ENCODE data around the gene LIPJ. TPM values are rescaled to one million over a fixed set of nuclear protein-coding genes. Genes with fewer than 3 reads are reported as not detected.

The LIPJ gene
- total and polyA plus RNA-seq, 10 of the 15 experiments (the other 5 are each of a cell fraction or from before 2014, with no cell fraction given) = 0.03 to 0.23 (median 0.08) TPM; not detected in 5

DNA sequence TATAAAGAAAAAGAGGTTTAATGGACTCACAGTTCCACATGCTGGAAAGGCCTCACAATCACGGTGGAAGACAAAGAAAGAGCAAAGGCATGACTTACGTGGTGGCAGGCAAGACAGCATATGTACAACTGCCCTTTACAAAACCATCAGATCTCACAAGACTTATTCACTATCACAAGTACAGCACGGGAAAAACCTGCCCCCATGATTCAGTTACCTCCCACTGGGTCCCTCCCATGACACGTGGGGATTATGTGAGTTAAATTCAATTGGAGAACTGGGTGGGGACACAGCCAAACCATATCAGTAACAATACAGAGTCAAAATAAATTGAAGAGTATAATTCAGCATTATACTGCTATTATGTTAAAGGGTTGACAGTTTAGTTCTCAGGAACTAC lies 41.2 kb upstream of the LIPJ start:
- SMC1A ChIA-PET (ENCODE audit: uncharacterized antibody, unreplicated experiment) = no interaction called here
- Histone ChIP-seq H3K27ac (ENCODE audit: control insufficient read depth, insufficient read depth) (no peak overlapping the region), H3K9me3 (replicated peaks; ENCODE audit: control insufficient read depth, insufficient read depth, low read length) (no peaks in the 10 kb centered on the region), H3K4me3 (no peak overlapping the region), H4K20me1 (ENCODE audit: control insufficient read depth, insufficient read depth) (no peaks in the 10 kb centered on the region), H3K36me3 (ENCODE audit: control insufficient read depth in 2 of 2, insufficient read depth in 2 of 2, low read length in 1 of 2) (no peaks in the 10 kb centered on the region), H3K4me1 (ENCODE audit: control insufficient read depth, insufficient read depth, low read length) (peaks cover 7% of the 10 kb centered on the region), H3K79me2 (ENCODE audit: control insufficient read depth, insufficient read depth, low read length) (no peaks in the 10 kb centered on the region), H3K9ac (ENCODE audit: control insufficient read depth, insufficient read depth, low read length) (no peak overlapping the region), H2AFZ (ENCODE audit: control insufficient read depth, low read depth, low read length) (no peak overlapping the region), H3K4me2 (ENCODE audit: control insufficient read depth, insufficient read depth) (no peak overlapping the region), H3K27me3 (replicated peaks in 1 of 2; ENCODE audit: control insufficient read depth in 2 of 2, insufficient read depth in 2 of 2, low read length in 1 of 2) (no peaks in the 10 kb centered on the region)
- ATAC-seq = no peak
- CTCF ChIA-PET = no interaction called here
- intact Hi-C loops (cut with micrococcal nuclease; ENCODE audit: unreplicated experiment) (no loop called here), in situ Hi-C loops (cut with MboI) (no loop called here)
- BruUV-seq (replicated peaks) = no TSS peak
- POLR2A ChIA-PET = no interaction called here
- no peak for FAIRE-seq
- WGBS (ENCODE audit: insufficient coverage, insufficient replicate concordance, low lambda C conversion rate, missing lambda C conversion rate) = 81% methylated on average over 4 of the region's 4 CpGs
- no peak for DNase-seq (ENCODE audit: low read depth, low spot score)
- no peak for TF ChIP-seq PML (IDR thresholded peaks at IDR 0.05; ENCODE audit: low read length)
- no peak for TF ChIP-seq SPI1 (IDR thresholded peaks at IDR 0.05; ENCODE audit: borderline replicate concordance, insufficient read depth, low read depth, low read length)
- no peak for TF ChIP-seq MEF2A (IDR thresholded peaks at IDR 0.05; ENCODE audit: insufficient read depth, low read depth, low read length)
- TF ChIP-seq, protein P1, sequence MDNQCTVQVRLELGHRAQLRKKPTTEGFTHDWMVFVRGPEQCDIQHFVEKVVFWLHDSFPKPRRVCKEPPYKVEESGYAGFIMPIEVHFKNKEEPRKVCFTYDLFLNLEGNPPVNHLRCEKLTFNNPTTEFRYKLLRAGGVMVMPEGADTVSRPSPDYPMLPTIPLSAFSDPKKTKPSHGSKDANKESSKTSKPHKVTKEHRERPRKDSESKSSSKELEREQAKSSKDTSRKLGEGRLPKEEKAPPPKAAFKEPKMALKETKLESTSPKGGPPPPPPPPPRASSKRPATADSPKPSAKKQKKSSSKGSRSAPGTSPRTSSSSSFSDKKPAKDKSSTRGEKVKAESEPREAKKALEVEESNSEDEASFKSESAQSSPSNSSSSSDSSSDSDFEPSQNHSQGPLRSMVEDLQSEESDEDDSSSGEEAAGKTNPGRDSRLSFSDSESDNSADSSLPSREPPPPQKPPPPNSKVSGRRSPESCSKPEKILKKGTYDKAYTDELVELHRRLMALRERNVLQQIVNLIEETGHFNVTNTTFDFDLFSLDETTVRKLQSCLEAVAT (IDR thresholded peaks at IDR 0.05) = no peak
- TF ChIP-seq SMAD1 (IDR thresholded peaks at IDR 0.05; ENCODE audit: low read depth, partially characterized antibody) = no peak
- TF ChIP-seq, protein P2, sequence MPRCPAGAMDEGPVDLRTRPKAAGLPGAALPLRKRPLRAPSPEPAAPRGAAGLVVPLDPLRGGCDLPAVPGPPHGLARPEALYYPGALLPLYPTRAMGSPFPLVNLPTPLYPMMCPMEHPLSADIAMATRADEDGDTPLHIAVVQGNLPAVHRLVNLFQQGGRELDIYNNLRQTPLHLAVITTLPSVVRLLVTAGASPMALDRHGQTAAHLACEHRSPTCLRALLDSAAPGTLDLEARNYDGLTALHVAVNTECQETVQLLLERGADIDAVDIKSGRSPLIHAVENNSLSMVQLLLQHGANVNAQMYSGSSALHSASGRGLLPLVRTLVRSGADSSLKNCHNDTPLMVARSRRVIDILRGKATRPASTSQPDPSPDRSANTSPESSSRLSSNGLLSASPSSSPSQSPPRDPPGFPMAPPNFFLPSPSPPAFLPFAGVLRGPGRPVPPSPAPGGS (IDR thresholded peaks at IDR 0.05; ENCODE audit: borderline replicate concordance, insufficient read depth, low read depth, low read length, poor library complexity, severe bottlenecking) = no peak
- no peak for TF ChIP-seq EP300 (IDR thresholded peaks at IDR 0.05; ENCODE audit: borderline replicate concordance in 1 of 2, control insufficient read depth in 1 of 2, low read depth in 2 of 2, low read length in 2 of 2)
- TF ChIP-seq, protein P3, sequence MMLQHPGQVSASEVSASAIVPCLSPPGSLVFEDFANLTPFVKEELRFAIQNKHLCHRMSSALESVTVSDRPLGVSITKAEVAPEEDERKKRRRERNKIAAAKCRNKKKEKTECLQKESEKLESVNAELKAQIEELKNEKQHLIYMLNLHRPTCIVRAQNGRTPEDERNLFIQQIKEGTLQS (IDR thresholded peaks at IDR 0.05; ENCODE audit: borderline replicate concordance, extremely low read depth, low read depth, low read length) = no peak
- TF ChIP-seq, protein P4, sequence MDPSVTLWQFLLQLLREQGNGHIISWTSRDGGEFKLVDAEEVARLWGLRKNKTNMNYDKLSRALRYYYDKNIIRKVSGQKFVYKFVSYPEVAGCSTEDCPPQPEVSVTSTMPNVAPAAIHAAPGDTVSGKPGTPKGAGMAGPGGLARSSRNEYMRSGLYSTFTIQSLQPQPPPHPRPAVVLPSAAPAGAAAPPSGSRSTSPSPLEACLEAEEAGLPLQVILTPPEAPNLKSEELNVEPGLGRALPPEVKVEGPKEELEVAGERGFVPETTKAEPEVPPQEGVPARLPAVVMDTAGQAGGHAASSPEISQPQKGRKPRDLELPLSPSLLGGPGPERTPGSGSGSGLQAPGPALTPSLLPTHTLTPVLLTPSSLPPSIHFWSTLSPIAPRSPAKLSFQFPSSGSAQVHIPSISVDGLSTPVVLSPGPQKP (IDR thresholded peaks at IDR 0.05; ENCODE audit: low read depth, low read length) = no peak
- TF ChIP-seq RBBP5 (conservative IDR thresholded peaks at IDR 0.05) = no peak
- RAD21 ChIA-PET (ENCODE audit: unreplicated experiment) = no interaction called here
